ENCODE data around the gene P3H2.
A peak's percentile ranks its signal among the peaks of the same experiment; 100 is the strongest.

Gene P3H2

DNA sequence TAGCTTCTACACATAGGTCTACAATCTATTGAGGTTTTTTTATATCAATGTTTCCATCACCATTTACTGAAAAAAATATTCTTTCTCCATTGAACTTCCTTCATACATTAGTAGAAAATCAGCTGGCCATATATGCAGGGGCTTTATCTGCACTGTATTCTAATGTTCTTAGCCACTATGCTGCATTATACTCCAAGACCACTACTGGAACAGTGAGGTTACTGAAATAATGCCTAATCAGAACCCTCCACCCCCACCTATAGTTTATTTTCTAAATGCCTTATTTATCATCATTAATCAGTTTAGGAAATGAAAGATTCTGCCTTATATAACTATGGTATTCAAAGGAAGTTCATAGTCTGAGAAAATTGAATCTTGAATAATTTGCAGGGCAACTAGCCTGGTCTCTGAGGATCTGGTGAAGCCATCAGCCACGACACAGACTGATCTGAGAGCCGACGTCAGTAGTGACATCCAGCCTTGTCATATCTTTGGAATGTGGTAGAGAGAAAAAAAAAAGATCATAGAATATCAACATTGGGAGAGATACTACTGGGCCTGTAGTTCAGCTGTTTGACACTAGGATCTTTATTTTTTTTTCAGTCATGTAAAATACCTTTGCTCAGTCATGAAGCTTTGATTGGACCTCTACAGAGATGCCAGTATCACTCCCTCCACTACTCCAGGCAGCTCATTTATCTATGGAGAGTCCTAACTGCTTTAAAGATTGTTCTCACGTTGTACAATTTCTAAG lies 66.6 kb downstream of the P3H2 start:
- TF ChIP-seq, protein P1, sequence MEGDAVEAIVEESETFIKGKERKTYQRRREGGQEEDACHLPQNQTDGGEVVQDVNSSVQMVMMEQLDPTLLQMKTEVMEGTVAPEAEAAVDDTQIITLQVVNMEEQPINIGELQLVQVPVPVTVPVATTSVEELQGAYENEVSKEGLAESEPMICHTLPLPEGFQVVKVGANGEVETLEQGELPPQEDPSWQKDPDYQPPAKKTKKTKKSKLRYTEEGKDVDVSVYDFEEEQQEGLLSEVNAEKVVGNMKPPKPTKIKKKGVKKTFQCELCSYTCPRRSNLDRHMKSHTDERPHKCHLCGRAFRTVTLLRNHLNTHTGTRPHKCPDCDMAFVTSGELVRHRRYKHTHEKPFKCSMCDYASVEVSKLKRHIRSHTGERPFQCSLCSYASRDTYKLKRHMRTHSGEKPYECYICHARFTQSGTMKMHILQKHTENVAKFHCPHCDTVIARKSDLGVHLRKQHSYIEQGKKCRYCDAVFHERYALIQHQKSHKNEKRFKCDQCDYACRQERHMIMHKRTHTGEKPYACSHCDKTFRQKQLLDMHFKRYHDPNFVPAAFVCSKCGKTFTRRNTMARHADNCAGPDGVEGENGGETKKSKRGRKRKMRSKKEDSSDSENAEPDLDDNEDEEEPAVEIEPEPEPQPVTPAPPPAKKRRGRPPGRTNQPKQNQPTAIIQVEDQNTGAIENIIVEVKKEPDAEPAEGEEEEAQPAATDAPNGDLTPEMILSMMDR (conservative IDR thresholded peaks at IDR 0.05; ENCODE audit: low read depth, low read length): no peak
- Histone ChIP-seq H4K20me1 (ENCODE audit: insufficient read depth) (no peaks in the 10 kb centered on the region), H3K79me2 (ENCODE audit: insufficient read depth, low read depth) (no peaks in the 10 kb centered on the region), H3K9ac (no peak overlapping the region), H3K4me1 (ENCODE audit: low read depth, poor library complexity, severe bottlenecking) (no peaks in the 10 kb centered on the region), H3K36me3 (ENCODE audit: insufficient read depth) (no peaks in the 10 kb centered on the region), H3K4me3 (IDR thresholded peaks at IDR 0.05; ENCODE audit: insufficient read depth, low read depth, low read length) (no peak overlapping the region), H3K27me3 (ENCODE audit: insufficient read depth, low read depth) (no peaks in the 10 kb centered on the region), H3K4me2 (no peak overlapping the region), H3K27ac (no peak overlapping the region), H2AFZ (ENCODE audit: low read depth) (no peak overlapping the region)

DNA sequence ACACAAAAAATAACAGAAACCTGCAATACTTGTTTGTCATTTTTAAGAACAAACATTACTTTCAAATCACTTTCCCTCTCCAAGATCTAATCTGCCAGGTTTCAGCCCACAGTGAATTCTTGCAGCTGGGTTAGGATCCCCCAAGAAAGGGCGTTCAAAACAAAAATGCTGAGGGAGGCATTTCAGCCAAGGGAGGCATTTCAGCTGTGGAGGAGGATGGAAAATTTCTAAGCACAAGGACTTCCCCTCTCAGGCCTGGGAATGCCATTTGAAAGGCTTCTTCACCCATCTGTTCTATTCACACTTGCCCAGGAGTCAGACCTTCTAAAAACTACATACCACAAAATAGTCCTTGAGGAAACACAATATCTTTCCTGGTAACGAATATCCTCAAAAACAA lies 69.1 kb downstream of the P3H2 start:
- Histone ChIP-seq H3K79me2 (ENCODE audit: insufficient read depth, low read depth) (no peaks in the 10 kb centered on the region), H3K4me1 (ENCODE audit: low read depth, poor library complexity, severe bottlenecking) (no peaks in the 10 kb centered on the region), H3K4me3 (IDR thresholded peaks at IDR 0.05; ENCODE audit: insufficient read depth, low read depth, low read length) (no peak overlapping the region), H3K36me3 (ENCODE audit: insufficient read depth) (no peaks in the 10 kb centered on the region), H3K27ac (no peak overlapping the region), H4K20me1 (ENCODE audit: insufficient read depth) (no peaks in the 10 kb centered on the region), H2AFZ (ENCODE audit: low read depth) (no peak overlapping the region), H3K4me2 (no peak overlapping the region), H3K9ac (no peak overlapping the region), H3K27me3 (ENCODE audit: insufficient read depth, low read depth) (no peaks in the 10 kb centered on the region)
- TF ChIP-seq, protein P1 (conservative IDR thresholded peaks at IDR 0.05; ENCODE audit: low read depth, low read length): no peak

DNA sequence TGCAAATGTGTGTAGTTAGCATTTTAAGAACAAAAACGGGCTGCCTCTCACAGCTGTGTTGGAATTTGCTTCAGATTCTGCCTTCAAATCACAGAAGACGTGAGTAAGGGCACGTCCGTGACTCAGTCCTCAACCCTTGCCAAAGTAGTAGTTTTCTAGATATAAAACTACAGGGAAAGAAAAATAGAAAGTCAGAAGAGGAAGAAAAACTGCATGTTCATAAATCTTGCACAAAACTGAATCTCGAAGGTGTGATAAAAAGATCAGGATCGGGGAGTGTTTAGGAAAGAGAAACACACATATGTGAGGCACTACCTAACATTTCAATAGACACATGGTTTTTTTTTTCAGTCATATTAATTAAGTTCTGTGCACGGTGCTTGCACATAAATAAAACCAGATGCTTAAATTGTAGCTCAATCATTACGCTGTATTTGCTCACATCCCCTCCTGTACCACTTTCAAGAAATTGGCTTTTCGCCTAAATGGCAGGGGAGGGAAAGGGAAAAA lies 71.7 kb downstream of the P3H2 start:
- no peaks in the 10 kb centered on the region for H3K27me3 ChIP-seq (ENCODE audit: insufficient read depth, low read depth)
- TF ChIP-seq, protein P1 (conservative IDR thresholded peaks at IDR 0.05; ENCODE audit: low read depth, low read length): no peak
- H3K79me2 ChIP-seq (ENCODE audit: insufficient read depth, low read depth): no peaks in the 10 kb centered on the region
- no peaks in the 10 kb centered on the region for H3K36me3 ChIP-seq (ENCODE audit: insufficient read depth)
- no peak overlapping the region for H3K4me3 ChIP-seq (IDR thresholded peaks at IDR 0.05; ENCODE audit: insufficient read depth, low read depth, low read length)
- H3K4me2 ChIP-seq: no peak overlapping the region
- peaks cover 17% of the 10 kb centered on the region for H3K4me1 ChIP-seq (ENCODE audit: low read depth, poor library complexity, severe bottlenecking)
- no peak overlapping the region for H3K27ac ChIP-seq
- H3K9ac ChIP-seq: no peak overlapping the region
- no peaks in the 10 kb centered on the region for H4K20me1 ChIP-seq (ENCODE audit: insufficient read depth)
- H2AFZ ChIP-seq (ENCODE audit: low read depth): no peak overlapping the region

DNA sequence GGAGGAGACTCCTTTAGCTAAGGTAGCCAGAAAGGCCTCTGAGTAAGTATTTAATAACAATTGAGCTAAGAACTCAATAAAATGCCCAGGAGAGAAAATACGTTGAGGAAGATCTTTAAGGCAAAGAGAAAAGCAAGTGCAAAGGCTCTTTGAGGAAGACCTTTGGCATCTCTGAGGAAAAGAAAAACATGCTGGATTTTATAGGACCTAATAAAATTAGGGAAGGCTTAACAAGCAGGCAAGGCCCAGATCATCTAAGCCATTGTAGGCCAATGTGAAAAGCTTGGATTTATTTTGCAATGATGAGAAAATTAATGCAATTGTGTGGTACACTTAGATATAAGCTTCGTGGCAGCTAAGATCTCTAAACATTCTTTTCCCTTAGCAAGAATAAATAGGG lies 75.7 kb downstream of the P3H2 start:
- Histone ChIP-seq H3K79me2 (ENCODE audit: insufficient read depth, low read depth) (no peaks in the 10 kb centered on the region), H3K36me3 (ENCODE audit: insufficient read depth) (no peaks in the 10 kb centered on the region), H3K27ac (peak overlapping the region; percentile 58; the same call in 1 of the 2 replicates), H2AFZ (ENCODE audit: low read depth) (peak overlapping the region; percentile 7; the same call in 1 of the 2 replicates), H3K4me1 (ENCODE audit: low read depth, poor library complexity, severe bottlenecking) (peaks cover 52% of the 10 kb centered on the region), H3K4me3 (IDR thresholded peaks at IDR 0.05; ENCODE audit: insufficient read depth, low read depth, low read length) (no peak overlapping the region), H3K4me2 (peak overlapping the region; percentile 59; the same call in 1 of the 2 replicates), H3K27me3 (ENCODE audit: insufficient read depth, low read depth) (no peaks in the 10 kb centered on the region), H4K20me1 (ENCODE audit: insufficient read depth) (no peaks in the 10 kb centered on the region), H3K9ac (no peak overlapping the region)
- TF ChIP-seq, protein P1 (conservative IDR thresholded peaks at IDR 0.05; ENCODE audit: low read depth, low read length): no peak

Data from KMS-11 (cell line).